HG03060 (cell line): ENCODE data around the gene GPC5.
"Not testable (repeated sequence)": the region's sequence is repeated elsewhere in the genome, so short reads cannot be mapped to it uniquely, and the experiment has no call there.

ENCODE experiments used
- ATAC-seq: cut with Tn5 transposase; IDR thresholded peaks from one replicate; pipeline ENCODE4 v1.9.1; 2021; ENCODE audit warnings: low read depth, moderate number of reproducible peaks; ENCODE audit not compliant: unreplicated experiment

The GPC5 gene

DNA sequence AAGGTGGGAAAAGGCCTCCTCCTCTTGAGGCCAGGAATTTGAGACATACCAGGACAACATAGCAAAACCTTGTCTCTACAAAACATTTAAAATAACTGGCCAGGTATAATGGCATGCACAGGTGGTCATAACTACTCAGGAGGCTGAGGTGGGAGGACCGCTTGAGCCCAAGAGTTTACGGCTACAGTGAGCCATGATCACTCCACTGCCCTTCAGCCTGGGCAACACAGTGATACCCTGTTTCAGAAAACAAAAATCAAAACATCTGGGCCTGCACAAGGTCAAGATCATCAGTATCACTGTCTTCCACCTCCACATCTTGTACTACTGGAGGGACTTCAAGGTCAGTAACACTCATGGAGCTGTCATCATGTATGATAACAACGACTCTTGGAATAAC, 1085.5 kb downstream of the GPC5 start:
- no peak for ATAC-seq

- ATAC-seq = no peak
Observed at GRCh38 chr13:92487238-92487637, 1088.8 kb downstream of the GPC5 start.

GRCh38 chr13:92488249-92488852, 1089.9 kb downstream of the GPC5 start:
- no peak for ATAC-seq

DNA sequence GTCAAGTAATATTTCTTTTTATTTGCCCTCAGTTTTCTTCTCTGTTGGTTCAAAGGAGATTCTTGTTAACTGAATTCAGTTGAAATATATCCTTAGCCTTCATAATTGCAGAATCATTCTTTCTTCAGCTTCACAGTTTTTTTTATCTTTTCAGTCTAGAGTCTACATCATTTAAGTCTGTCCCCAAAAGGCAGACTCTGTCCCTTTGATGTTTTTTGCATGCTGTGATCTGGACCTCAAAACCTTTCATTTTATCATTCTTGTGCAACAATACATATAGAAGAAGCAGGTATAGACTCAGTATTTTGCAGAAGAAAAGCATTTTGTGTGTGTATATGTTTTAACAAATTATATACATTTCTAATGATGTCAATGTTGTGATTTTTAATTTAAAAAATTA, 1093.4 kb downstream of the GPC5 start:
- ATAC-seq = no peak

DNA sequence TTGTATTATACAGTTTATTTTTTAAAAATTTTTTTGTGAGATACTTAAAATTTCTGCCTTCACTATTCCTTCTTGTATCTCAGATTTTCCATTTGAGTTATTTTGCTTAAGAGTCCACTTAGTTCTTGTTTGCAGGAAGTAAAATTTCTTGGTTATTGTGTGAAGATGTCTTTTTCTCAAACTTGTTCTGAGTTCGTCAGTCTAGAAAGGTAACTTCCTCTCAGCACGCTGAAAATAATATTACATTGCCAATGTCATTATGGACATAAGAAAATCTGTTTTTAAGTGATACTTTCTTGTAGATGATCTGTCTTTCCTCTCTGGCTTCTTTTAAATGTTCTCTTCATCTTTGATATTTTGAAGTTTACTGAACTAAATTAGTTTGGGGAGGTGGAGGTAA, 1096.5 kb downstream of the GPC5 start:
- ATAC-seq = no peak

- ATAC-seq = no peak
Observed at GRCh38 chr13:92500192-92500591, 1101.8 kb downstream of the GPC5 start.

- no peak for ATAC-seq
Observed at GRCh38 chr13:92510416-92510815, 1112.0 kb downstream of the GPC5 start.

DNA sequence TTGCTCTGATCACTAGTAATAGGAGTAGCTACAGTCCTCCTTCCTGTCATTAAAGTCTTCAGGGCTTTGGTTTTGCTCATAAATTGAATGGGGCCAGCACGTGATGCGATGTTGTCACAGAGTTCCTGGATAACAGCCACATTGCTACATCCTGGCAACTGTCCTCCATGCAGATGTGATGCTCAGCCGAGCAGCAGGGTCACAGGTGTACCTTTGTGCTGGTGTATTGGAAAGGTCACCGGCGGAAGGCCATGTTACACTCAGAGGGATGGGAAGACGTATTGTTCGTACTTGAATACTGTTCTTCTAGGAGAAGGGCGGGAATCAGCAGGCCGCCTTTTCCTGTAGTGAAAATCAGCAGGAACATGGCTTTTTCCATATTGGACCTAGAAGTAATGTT, 1114.4 kb downstream of the GPC5 start:
- no peak for ATAC-seq

DNA sequence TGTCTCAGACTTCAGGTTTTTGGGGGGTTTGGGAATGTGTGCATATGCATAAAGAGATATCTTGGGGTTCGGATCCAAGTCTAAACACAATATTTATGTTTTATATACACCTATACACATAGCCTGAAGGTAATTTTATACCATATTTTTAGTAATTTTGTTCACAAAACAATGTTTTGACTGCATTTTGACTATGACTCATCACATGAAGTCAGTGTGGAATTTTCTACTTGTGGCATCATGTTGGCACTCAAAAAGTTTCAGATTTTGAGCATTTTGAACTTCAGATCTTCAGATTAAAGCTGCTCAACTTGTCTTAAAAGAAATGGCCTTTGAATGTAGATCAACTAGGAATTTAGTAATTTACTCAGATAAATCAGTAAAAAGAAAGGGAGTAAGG, 1115.3 kb downstream of the GPC5 start:
- ATAC-seq = no peak

DNA sequence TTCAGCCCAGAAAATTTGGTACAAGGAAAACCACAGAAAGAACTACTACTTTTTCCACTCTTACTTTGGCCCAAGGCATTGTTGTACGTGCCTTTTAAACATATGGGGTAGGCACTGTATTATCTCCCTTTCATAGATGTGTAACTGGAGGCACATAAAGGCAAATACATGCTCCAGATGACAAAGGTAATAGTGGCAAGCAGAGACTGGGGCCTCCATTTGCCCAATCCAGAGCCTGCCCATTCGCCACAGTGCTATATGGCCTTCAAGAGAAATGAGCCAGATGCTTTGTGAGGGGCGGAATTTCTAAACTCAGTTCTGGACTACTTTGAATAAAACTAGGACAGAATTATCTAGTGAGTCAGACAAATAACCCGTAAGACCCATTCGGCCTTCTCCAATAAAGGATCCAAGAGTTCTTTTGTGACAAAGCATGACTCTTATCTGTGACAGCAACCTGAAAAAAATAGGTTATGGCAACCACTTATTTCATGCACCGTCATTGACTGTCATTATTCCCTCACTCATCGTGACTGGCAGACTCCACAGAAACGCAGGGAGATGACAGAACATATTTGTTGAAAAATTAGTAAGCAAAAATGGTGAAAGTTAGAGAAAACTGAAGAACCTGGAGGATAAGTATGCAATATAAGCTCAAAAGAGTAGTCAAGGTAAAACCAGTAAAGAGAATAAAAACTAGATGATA, 1116.2 kb downstream of the GPC5 start:
- no peak for ATAC-seq

DNA sequence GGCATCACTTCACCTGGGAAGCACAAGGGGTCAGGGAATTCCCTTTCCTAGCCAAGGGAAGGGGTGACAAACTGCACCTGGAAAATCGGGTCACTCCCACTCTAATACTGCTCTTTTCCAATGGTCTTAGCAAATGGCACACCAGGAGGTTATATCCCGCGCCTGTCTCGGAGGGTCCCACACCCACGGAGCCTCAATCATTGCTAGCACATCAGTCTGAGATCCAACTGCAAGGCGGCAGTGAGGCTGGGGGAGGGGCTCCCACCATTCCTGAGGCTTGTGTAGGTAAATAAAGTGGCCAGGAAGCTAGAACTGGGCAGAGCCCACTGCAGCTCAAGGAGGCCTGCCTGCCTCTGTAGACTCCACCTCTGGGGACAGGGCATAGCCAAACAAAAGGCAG, 1118.5 kb downstream of the GPC5 start:
- ATAC-seq = not testable (repeated sequence)

- not testable (repeated sequence) for ATAC-seq
Observed at GRCh38 chr13:92518622-92519021, 1120.2 kb downstream of the GPC5 start.

GRCh38 chr13:92530364-92530763, 1131.9 kb downstream of the GPC5 start:
- ATAC-seq = no peak

GRCh38 chr13:92535222-92536006, 1137.0 kb downstream of the GPC5 start:
- no peak for ATAC-seq

GRCh38 chr13:92537471-92537870, 1139.0 kb downstream of the GPC5 start:
- no peak for ATAC-seq

GRCh38 chr13:92538164-92538563, 1139.7 kb downstream of the GPC5 start:
- ATAC-seq = no peak

DNA sequence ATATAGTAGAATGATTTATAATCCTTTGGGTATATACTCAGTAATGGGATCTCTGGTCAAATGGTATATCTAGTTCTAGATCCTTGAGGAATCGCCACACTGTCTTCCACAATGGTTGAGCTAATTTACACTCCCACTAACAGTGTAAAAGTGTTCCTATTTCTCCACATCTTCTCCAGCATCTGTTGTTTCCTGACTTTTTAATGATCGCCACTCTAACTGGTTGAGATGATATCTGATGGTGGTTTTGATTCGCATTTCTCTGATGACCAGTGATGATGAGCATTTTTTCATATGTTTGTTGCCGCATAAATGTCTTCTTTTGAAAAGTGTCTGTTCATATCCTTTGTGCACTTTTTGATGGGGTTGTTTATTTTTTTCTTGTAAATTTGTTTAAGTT, 1140.7 kb downstream of the GPC5 start:
- ATAC-seq = not testable (repeated sequence)

DNA sequence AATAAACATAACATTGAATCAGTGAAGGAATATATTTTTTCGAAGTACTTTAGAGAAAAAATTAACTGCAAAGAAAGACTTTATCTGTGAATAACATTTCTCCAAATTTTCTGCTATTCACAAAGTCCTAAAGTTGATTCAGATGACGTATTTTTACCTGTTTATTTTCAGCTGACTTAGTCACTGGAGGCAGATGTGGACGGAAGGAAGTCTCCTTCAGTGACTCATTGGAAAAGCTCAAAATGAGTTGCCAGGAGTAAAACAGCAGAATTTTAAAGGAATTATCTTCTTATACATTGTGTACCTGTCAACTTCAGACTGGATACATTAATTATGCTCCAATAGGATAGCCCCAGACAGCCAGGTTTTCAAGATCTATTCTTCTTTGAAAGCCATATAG, 1148.8 kb downstream of the GPC5 start:
- no peak for ATAC-seq

DNA sequence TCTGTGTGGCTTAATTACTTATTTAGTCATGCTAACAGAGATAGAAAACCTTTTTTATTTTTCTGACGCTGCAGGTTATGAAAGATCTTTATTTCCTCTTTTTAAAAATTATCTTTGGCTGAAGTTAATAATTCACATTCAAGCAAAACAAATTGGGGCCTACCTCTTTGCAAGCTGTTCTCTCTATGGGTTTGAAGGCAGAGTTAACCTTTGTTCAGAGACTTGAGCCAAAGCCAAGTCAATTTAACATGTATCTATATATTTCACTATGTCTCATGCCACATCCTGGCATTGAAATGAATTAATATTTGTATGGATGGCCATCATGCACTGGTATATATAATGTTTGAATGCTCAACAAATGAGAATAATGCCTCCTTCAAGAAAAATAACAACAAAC, 1150.9 kb downstream of the GPC5 start:
- ATAC-seq = no peak

- no peak for ATAC-seq
Observed at GRCh38 chr13:92553470-92554114, 1155.2 kb downstream of the GPC5 start.

GRCh38 chr13:92560883-92561282, 1162.5 kb downstream of the GPC5 start:
- ATAC-seq = no peak
